Upper lobe of left lung (tissue), 6 donors: Measurements from ENCODE around the gene FOXN3. TPM values are rescaled to one million over a fixed set of nuclear protein-coding genes. Genes with fewer than 3 reads are reported as not detected.
A peak's percentile ranks its signal among the peaks of the same experiment; 100 is the strongest.

Experiments used
- ATAC-seq, 2 donors: fragments of 200-7000 bp; cut with Tn5 transposase; one replicate each; pipeline ENCODE4 v1.9.1; 2022; ENCODE audit warnings: mild to moderate bottlenecking in 2 of 2, moderate library complexity in 2 of 2; ENCODE audit not compliant: low FRiP score in 2 of 2
- DNase-seq, 2 donors: peaks; one replicate each; pipeline ENCODE4 v3.0.0-alpha.2; 2019 to 2020
- H3K27ac ChIP-seq, 4 donors: fragments of 200-600 bp; sonication (generic); one replicate each; pipeline ENCODE4 v1.5.1; 2016 to 2019
- H3K27me3 ChIP-seq, 4 donors: fragments of 200-600 bp; sonication (generic); one replicate each; pipeline ENCODE4 v1.5.1; 2017 to 2019
- H3K36me3 ChIP-seq, 4 donors: fragments of 200-600 bp; sonication (generic); one replicate each; pipeline ENCODE4 v1.5.1; 2016 to 2019
- H3K4me1 ChIP-seq, 4 donors: fragments of 200-600 bp; sonication (generic); one replicate each; pipeline ENCODE4 v1.5.1; 2018 to 2019
- H3K4me3 ChIP-seq, 4 donors: fragments of 200-600 bp; sonication (generic); one replicate each; pipeline ENCODE4 v1.5.1; 2017 to 2019; ENCODE audit warnings: mild to moderate bottlenecking in 2 of 4, moderate library complexity in 1 of 4
- H3K9me3 ChIP-seq, 4 donors: fragments of 200-600 bp; sonication (generic); one replicate each; pipeline ENCODE4 v1.5.1; 2018 to 2019
- EP300 ChIP-seq, 4 donors: sonication (generic); formaldehyde crosslinking; IDR thresholded peaks; one replicate each; pipeline ENCODE4 v1.5.1; 2017; ENCODE audit warnings: antibody characterized with exemption in 4 of 4, control low read depth in 2 of 4
- POLR2A ChIP-seq, 4 donors: fragments of 450-650 bp; IDR thresholded peaks; one replicate each; pipeline ENCODE4 v1.5.1; 2016 to 2017; ENCODE audit warnings: antibody characterized with exemption in 4 of 4, mild to moderate bottlenecking in 2 of 4
- POLR2AphosphoS5 ChIP-seq, 2 donors: sonication (generic); formaldehyde crosslinking; IDR thresholded peaks; one replicate each; pipeline ENCODE4 v1.5.1; 2017; ENCODE audit warnings: antibody characterized with exemption in 2 of 2
- WGBS, 2 donors: methylation state at CpG; one replicate each; pipeline ENCODE4 v1.1.5; 2017 to 2018; 5-methylcytosine and 5-hydroxymethylcytosine counted together
- total RNA-seq, 6 donors: library from RNA; depleted of rRNA in 4 of 6; stranded (reverse); fragments of >200 nt in 4 of 6; gene quantifications; one replicate each; pipeline versions ENCODE4 v1.1.0 to v1.2.1, GENCODE V29; 2016 to 2021
- TF ChIP-seq, protein P1 (sequence below), 6 experiments: fragments of 450-650 bp in 4 of 6; fragments of 200-600 bp in 2 of 6; sonication (generic) in 2 of 6; IDR thresholded peaks; one replicate each; pipeline ENCODE4 v1.5.1; 2016 to 2019; ENCODE audit warnings: antibody characterized with exemption in 6 of 6
- donor health status: DM: no; HTN: no; CAD: no; lungs with moderate emphysema.
- donor health status: DM: no; HTN: yes; CAD: no; lungs with severe emphysema.

Gene FOXN3
- total RNA-seq, 6 donors from 2014 or later: 63.4 to 115 (median 77.2) TPM

DNA sequence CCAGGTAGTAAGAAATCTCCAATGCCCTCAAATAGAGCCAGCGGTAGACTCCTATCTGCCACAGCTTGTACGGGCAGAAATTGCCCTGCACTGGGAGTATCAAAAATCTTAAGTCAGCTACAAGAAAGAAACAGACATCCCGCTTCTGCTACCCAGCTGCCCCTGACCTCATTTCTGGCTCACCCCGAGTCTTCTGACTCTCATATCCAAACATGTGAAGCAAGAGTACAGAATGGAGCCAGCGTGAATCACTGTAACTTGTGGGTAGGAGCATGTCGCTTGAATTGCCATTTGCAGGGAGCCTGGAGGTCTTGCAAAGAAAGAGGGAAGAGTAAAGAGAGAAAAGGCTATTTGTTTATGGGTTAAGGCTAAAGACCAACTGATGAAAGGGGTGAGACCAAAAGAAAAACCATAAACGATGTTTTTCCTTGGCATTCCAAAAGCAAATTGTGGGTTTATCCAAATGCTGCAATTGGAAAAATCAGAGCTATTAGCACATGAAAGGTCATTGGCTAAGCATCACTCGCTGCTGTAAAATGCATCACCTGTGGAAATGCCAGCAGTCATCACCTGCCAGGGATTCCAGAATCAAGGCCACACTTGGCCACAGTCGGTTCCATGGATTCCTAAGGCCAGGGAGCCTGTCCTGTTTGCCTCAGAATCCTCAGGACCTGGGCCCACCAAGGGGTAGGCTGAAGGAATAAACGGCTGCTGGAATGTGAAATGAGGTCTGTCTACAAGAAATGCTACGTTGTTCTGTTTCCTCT, 86.6 kb downstream of the FOXN3 start:
- peak in 1 of 2 donors; percentile 28 for DNase-seq
- peak; percentile 22 to 93 for ATAC-seq
- Histone ChIP-seq H3K27ac (no peak overlapping the region), H3K9me3 (no peaks in the 10 kb centered on the region), H3K4me1 (peaks cover 0 to 4% (median 2%) of the 10 kb centered on the region in 4 donors), H3K4me3 (no peak overlapping the region), H3K27me3 (no peaks in the 10 kb centered on the region), H3K36me3 (peaks cover 0 to 4% (median 1%) of the 10 kb centered on the region in 4 donors)
- TF ChIP-seq EP300 (IDR thresholded peaks at IDR 0.05) (no peak), POLR2A (IDR thresholded peaks at IDR 0.05) (no peak), POLR2AphosphoS5 (IDR thresholded peaks at IDR 0.05) (no peak)
- TF ChIP-seq, protein P1, sequence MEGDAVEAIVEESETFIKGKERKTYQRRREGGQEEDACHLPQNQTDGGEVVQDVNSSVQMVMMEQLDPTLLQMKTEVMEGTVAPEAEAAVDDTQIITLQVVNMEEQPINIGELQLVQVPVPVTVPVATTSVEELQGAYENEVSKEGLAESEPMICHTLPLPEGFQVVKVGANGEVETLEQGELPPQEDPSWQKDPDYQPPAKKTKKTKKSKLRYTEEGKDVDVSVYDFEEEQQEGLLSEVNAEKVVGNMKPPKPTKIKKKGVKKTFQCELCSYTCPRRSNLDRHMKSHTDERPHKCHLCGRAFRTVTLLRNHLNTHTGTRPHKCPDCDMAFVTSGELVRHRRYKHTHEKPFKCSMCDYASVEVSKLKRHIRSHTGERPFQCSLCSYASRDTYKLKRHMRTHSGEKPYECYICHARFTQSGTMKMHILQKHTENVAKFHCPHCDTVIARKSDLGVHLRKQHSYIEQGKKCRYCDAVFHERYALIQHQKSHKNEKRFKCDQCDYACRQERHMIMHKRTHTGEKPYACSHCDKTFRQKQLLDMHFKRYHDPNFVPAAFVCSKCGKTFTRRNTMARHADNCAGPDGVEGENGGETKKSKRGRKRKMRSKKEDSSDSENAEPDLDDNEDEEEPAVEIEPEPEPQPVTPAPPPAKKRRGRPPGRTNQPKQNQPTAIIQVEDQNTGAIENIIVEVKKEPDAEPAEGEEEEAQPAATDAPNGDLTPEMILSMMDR (IDR thresholded peaks at IDR 0.05): no peak
- WGBS, 2 donors: 81 to 86% methylated on average over 11 of the region's 11 CpGs

DNA sequence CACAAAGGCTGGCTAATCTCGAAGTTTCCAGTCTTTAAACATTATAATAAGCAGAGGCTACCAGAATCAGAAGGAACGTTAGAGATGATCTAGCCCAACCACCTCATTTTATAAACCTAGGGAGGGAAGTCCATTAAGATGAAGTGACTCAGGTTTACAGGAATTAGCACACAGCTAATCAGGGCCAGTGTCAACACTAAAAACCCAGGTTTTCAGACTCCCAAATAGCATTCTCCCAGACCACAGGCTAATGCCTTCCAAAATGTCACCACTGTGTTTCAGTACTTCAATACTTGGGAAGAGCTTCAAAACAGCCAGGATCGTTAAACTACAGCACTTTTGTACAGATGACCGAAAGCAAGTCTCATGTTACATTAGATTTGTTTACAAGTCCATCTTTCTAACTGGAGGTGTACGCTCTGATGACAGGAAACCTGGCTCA, 89.2 kb downstream of the FOXN3 start:
- Histone ChIP-seq H3K4me3 (no peak overlapping the region), H3K27ac (no peak overlapping the region), H3K27me3 (no peaks in the 10 kb centered on the region), H3K9me3 (no peaks in the 10 kb centered on the region), H3K4me1 (peaks cover 0 to 4% (median 2%) of the 10 kb centered on the region in 4 donors), H3K36me3 (peaks cover 0 to 5% (median 1%) of the 10 kb centered on the region in 4 donors)
- no peak for DNase-seq
- no peak for ATAC-seq
- TF ChIP-seq POLR2AphosphoS5 (IDR thresholded peaks at IDR 0.05) (no peak), EP300 (IDR thresholded peaks at IDR 0.05) (no peak), POLR2A (IDR thresholded peaks at IDR 0.05) (no peak)
- TF ChIP-seq, protein P1 (IDR thresholded peaks at IDR 0.05): no peak
- 74 to 89% methylated on average over 5 of the region's 5 CpGs for WGBS, 2 donors

DNA sequence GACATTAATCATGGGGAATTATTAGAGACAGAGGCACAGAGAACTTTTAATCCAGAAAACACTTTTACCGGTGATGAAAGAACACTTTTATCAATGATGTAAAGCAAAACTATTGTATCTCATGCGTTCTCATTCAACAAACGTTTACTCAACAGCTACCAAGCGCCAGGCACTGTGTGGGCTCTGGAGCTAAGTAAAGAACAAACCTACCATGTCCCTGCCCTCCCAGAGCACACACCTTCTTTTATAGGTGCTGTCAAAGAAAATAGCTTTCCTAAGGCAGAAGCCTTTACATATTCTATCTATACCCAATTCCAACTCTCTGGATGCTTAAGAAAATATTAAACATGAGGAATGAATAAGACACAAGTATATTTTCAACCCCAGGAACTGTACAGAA, 91.1 kb downstream of the FOXN3 start:
- 88 to 91% methylated on average over 4 of the region's 4 CpGs for WGBS, 2 donors
- Histone ChIP-seq H3K4me3 (no peak overlapping the region), H3K27me3 (no peaks in the 10 kb centered on the region), H3K27ac (no peak overlapping the region), H3K4me1 (peaks cover 0 to 4% (median 2%) of the 10 kb centered on the region in 4 donors), H3K9me3 (no peaks in the 10 kb centered on the region), H3K36me3 (peaks cover 0 to 5% (median 1%) of the 10 kb centered on the region in 4 donors)
- no peak for DNase-seq
- ATAC-seq: no peak
- TF ChIP-seq EP300 (IDR thresholded peaks at IDR 0.05) (no peak), POLR2AphosphoS5 (IDR thresholded peaks at IDR 0.05) (no peak), POLR2A (IDR thresholded peaks at IDR 0.05) (no peak)
- TF ChIP-seq, protein P1 (IDR thresholded peaks at IDR 0.05): no peak

DNA sequence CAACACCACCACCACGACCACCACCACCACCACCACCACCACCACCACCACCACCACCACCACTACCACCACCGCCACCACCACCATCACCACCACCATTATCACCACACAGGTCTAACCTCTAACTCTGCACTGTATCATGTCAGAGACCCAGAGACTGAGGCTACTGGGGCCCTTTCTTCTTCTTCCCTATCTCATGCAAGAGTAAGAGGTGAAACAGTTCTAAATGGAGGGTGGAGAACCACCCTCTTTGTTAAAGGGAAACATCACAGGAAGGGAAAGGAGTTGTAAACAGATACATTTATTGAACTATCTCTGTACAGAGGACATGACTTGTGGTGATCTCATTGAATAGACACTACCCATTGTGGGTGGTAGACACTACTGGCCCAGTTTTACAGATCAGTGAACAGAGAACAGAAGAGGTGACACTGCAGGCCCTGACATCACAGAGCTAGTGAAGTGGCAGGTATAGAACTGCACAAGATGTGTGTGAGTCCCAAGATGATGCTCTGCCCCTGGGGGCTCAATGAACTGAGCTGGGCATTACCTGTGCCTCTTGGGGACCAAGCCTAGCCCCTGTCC, 91.6 kb downstream of the FOXN3 start:
- Histone ChIP-seq H3K27me3 (no peaks in the 10 kb centered on the region), H3K9me3 (no peaks in the 10 kb centered on the region), H3K36me3 (peaks cover 0 to 5% (median 1%) of the 10 kb centered on the region in 4 donors), H3K27ac (no peak overlapping the region), H3K4me1 (peaks cover 0 to 4% (median 2%) of the 10 kb centered on the region in 4 donors), H3K4me3 (no peak overlapping the region)
- WGBS, 2 donors: 94 to 97% methylated on average over 2 of the region's 2 CpGs
- ATAC-seq (no peak), DNase-seq (no peak)
- TF ChIP-seq POLR2A (IDR thresholded peaks at IDR 0.05) (no peak), EP300 (IDR thresholded peaks at IDR 0.05) (no peak), POLR2AphosphoS5 (IDR thresholded peaks at IDR 0.05) (no peak)
- TF ChIP-seq, protein P1 (IDR thresholded peaks at IDR 0.05): no peak
